Osteoblast (primary cell): Measurements from ENCODE around the gene AKT3. TPM values are rescaled to one million over a fixed set of nuclear protein-coding genes. Genes with fewer than 3 reads are reported as not detected.

ENCODE experiments used
- DNase-seq: peaks from one replicate; pipeline ENCODE4 v3.0.0; 2011; ENCODE audit warnings: low spot score, mixed read lengths; ENCODE audit not compliant: insufficient read length; ENCODE audit errors: missing footprints
- H2AFZ ChIP-seq: 2 replicates; pipeline ENCODE4 v1.6.0; 2011; ENCODE audit warnings: mild to moderate bottlenecking, low read length
- H3K27ac ChIP-seq: 2 replicates; pipeline ENCODE4 v1.5.1; 2011; ENCODE audit warnings: mild to moderate bottlenecking, low read depth, low read length, moderate library complexity
- H3K27me3 ChIP-seq: 2 replicates; pipeline ENCODE4 v1.6.0; 2012; ENCODE audit warnings: mild to moderate bottlenecking, control low read depth, inconsistent platforms, low read length, moderate library complexity; ENCODE audit not compliant: insufficient read depth
- H3K36me3 ChIP-seq: 2 replicates; pipeline ENCODE4 v1.5.1; 2011; ENCODE audit warnings: mild to moderate bottlenecking, low read length, control low read depth, moderate library complexity; ENCODE audit not compliant: insufficient read depth
- H3K4me1 ChIP-seq: 2 replicates; pipeline ENCODE4 v1.5.1; 2011; ENCODE audit warnings: mild to moderate bottlenecking, low read length, control low read depth, moderate library complexity; ENCODE audit not compliant: insufficient read depth
- H3K4me2 ChIP-seq: 2 replicates; pipeline ENCODE4 v1.6.0; 2011; ENCODE audit warnings: mild to moderate bottlenecking, low read length; ENCODE audit not compliant: insufficient read depth
- H3K4me3 ChIP-seq: fragments of 200-600 bp; sonication (generic); 3 replicates; pipeline ENCODE4 v1.5.1; 2012; ENCODE audit warnings: mild to moderate bottlenecking, low read length, inconsistent platforms; ENCODE audit not compliant: insufficient read depth
- H3K79me2 ChIP-seq: 2 replicates; pipeline ENCODE4 v1.6.0; 2012; ENCODE audit warnings: mild to moderate bottlenecking, low read length, control low read depth, inconsistent platforms; ENCODE audit not compliant: insufficient read depth
- H3K9me3 ChIP-seq: 2 replicates; pipeline ENCODE4 v1.5.1; 2011; ENCODE audit warnings: low read depth, low read length, control low read depth
- H4K20me1 ChIP-seq: 2 replicates; pipeline ENCODE4 v1.6.0; 2012; ENCODE audit warnings: mild to moderate bottlenecking, low read length, control low read depth; ENCODE audit not compliant: insufficient read depth
- total RNA-seq: library from RNA; depleted of rRNA; stranded (reverse); fragments of >200 nt; gene quantifications from 2 replicates; pipeline ENCODE4 v1.2.3, GENCODE V29; 2012
- TF ChIP-seq, protein P1 (sequence below): IDR thresholded peaks from 2 replicates; pipeline ENCODE4 v1.5.1; 2011; ENCODE audit warnings: mild to moderate bottlenecking, low read depth, low read length, moderate library complexity; ENCODE audit errors: extremely low read depth

Gene AKT3
- total RNA-seq, 1 donor = 38.7 TPM

DNA sequence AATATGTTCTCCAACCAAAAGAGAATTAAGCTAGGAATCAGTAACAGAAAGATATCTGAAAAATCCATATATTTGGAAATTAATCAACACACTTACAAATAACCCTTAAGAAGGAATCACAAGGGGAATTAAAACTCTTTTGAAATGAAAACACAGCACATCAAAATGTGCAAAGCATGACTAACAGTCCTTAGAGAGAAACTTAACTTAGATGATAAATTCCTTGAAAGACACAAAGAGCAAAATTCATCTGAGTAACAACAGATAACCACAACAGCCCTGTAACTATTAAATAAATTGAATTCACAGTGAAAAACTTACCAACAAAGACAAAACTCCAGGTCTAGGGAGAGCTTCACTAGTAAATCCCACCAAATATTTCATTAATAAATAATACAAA is 310.4 kb downstream of the AKT3 start:
- peaks cover 4% of the 10 kb centered on the region for H3K36me3 ChIP-seq
- H3K4me3 ChIP-seq = no peak overlapping the region
- no peaks in the 10 kb centered on the region for H3K27me3 ChIP-seq
- no peaks in the 10 kb centered on the region for H3K79me2 ChIP-seq
- H3K4me2 ChIP-seq = no peak overlapping the region
- H3K27ac ChIP-seq = no peak overlapping the region
- no peaks in the 10 kb centered on the region for H3K9me3 ChIP-seq
- no peak overlapping the region for H2AFZ ChIP-seq
- H4K20me1 ChIP-seq = no peaks in the 10 kb centered on the region
- DNase-seq = peak; percentile 27
- TF ChIP-seq, protein P1, sequence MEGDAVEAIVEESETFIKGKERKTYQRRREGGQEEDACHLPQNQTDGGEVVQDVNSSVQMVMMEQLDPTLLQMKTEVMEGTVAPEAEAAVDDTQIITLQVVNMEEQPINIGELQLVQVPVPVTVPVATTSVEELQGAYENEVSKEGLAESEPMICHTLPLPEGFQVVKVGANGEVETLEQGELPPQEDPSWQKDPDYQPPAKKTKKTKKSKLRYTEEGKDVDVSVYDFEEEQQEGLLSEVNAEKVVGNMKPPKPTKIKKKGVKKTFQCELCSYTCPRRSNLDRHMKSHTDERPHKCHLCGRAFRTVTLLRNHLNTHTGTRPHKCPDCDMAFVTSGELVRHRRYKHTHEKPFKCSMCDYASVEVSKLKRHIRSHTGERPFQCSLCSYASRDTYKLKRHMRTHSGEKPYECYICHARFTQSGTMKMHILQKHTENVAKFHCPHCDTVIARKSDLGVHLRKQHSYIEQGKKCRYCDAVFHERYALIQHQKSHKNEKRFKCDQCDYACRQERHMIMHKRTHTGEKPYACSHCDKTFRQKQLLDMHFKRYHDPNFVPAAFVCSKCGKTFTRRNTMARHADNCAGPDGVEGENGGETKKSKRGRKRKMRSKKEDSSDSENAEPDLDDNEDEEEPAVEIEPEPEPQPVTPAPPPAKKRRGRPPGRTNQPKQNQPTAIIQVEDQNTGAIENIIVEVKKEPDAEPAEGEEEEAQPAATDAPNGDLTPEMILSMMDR = no peak
- peaks cover 9% of the 10 kb centered on the region for H3K4me1 ChIP-seq

DNA sequence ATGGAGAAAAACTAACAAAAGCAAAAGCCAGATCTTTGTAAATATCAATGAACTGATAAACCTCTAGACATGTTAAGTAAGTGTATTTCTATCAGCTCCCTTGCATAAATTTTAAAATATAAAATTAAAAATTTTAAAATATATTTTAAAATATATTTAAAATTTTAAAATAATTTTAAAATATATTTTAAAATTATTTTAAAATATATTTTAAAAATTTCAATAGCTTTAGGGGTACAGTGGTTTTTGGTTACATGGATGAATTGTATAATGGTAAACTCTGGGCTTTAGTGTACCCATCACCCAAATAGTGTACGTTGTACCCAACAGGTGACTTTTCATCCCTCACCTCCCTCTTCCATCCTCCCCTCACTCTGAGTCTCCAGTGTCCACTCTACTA is 315.0 kb downstream of the AKT3 start:
- Histone ChIP-seq H3K27ac (no peak overlapping the region), H4K20me1 (no peaks in the 10 kb centered on the region), H3K4me3 (no peak overlapping the region), H3K27me3 (no peaks in the 10 kb centered on the region), H3K9me3 (no peaks in the 10 kb centered on the region), H3K79me2 (no peaks in the 10 kb centered on the region), H3K4me2 (no peak overlapping the region), H2AFZ (no peak overlapping the region), H3K36me3 (peaks cover 4% of the 10 kb centered on the region), H3K4me1 (peaks cover 6% of the 10 kb centered on the region)
- TF ChIP-seq, protein P1 = no peak
- DNase-seq = no peak

DNA sequence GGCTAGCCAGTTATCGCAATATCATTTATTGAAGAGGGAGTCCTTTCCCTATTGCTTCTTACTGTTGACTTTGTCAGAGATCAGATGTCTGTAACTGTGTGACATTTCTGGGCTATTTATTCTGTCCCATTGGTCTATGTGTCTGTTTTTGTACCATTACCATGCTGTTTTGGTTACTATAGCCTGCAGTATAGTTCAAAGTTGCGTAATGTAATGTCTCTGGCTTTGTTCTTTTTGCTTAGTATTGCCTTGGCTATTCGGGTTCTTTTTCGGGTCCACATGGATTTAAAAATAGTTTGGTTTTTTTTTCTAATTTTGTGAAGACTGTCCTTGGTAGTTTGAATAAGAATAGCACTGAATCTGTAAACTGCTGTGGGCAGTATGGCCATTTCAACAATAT is 320.5 kb downstream of the AKT3 start:
- H3K9me3 ChIP-seq = no peaks in the 10 kb centered on the region
- no peak for DNase-seq
- H3K4me3 ChIP-seq = no peak overlapping the region
- H3K79me2 ChIP-seq = no peaks in the 10 kb centered on the region
- no peaks in the 10 kb centered on the region for H3K36me3 ChIP-seq
- H3K4me2 ChIP-seq = no peak overlapping the region
- no peak overlapping the region for H2AFZ ChIP-seq
- H3K27me3 ChIP-seq = no peaks in the 10 kb centered on the region
- peaks cover 6% of the 10 kb centered on the region for H3K4me1 ChIP-seq
- no peaks in the 10 kb centered on the region for H4K20me1 ChIP-seq
- H3K27ac ChIP-seq = no peak overlapping the region
- TF ChIP-seq, protein P1 = no peak

DNA sequence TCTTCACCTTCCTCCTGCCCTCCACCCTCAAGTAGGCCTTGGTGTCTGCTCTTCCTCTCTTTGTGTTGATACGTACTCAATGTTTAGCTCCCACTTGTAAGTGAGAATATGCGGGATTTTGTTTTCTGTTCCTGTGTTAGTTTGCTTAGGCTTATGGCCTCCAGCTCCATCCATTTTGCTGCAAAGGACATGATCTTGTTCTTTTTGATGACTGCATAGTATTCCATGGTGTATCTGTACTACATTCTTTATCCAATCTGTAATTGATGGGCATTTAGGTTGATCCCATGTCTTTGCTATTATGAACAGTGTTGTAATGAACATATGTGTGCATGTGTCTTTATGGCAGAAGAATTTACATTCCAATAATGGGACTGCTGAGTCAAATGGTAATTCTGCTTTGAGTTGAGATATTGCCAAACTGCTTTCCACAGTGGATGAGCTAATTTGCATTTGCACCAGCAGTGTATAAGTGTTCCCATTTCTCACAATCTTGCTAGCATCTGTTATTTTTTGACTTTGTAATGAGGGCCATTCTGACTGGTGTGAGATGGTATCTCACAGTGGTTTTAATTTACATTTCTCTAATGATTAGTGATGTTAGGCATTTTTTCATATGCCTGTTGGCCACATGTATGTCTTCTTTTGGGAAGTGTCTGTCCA is 321.5 kb downstream of the AKT3 start:
- no peak overlapping the region for H3K4me3 ChIP-seq
- peaks cover 14% of the 10 kb centered on the region for H3K4me1 ChIP-seq
- TF ChIP-seq, protein P1 = no peak

More for the DNA sequence above, 321.5 kb downstream of the AKT3 start:
- no peak overlapping the region for H3K4me2 ChIP-seq
- H3K27ac ChIP-seq = no peak overlapping the region
- no peaks in the 10 kb centered on the region for H3K27me3 ChIP-seq
- H2AFZ ChIP-seq = no peak overlapping the region
- H4K20me1 ChIP-seq = no peaks in the 10 kb centered on the region
- no peaks in the 10 kb centered on the region for H3K9me3 ChIP-seq
- DNase-seq = no peak
- no peaks in the 10 kb centered on the region for H3K79me2 ChIP-seq
- H3K36me3 ChIP-seq = no peaks in the 10 kb centered on the region
